Activated gamma-delta T cell treated with anti-CD3 and anti-CD28 coated beads, Interleukin-2, amount 50 U/mL, for 16 hours (primary cell): ENCODE results near the gene HMGN1.

ENCODE experiments used
- DNase-seq: peaks from one replicate; pipeline ENCODE4 v3.0.0-alpha.2; 2020; ENCODE audit warnings: low read depth

The HMGN1 gene

GRCh38 chr21:39330001-39330400 lies 18.9 kb downstream of the HMGN1 start:
- DNase-seq, result no peak

DNA sequence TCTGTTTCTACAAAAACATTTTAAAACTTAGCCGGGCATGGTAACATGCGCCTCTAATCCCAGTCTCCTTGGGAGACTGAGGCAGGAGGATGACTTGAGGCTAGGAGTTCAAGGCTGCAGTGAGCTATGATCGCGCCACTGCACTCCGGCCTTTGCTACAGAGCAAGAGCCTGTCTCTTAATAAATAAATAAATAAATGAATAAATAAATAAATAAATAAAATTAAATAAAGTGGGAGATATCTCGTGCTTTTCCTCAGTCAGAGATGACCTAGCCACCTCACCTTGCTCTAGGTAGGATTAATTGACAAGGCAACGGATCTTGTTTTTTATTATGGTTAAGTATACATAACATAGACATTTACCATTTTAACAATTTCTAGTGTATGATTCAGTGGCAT lies 21.2 kb downstream of the HMGN1 start:
- no peak for DNase-seq

- no peak for DNase-seq
Measured at GRCh38 chr21:39326607-39327307, 22.1 kb downstream of the HMGN1 start.

GRCh38 chr21:39325458-39325857 lies 23.4 kb downstream of the HMGN1 start:
- no peak for DNase-seq

DNA sequence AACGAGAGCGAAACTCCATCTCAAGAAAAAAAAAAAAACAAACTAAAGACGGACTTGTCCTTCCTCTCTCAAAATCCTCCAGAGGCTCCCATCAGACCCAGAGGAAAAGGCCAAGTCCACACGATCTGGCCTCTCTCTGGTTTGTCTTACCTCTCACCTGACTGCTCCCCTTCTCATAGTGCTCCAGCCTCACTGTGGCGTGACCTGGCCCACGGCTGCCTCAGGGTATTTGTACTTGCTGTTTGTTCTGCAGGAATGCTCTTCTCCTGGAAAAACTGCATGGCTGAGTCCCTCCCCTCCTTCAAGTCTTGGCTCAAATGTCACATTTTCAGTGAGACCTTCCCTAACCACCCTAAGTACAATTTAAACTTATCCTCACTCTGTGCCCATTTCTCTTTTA lies 27.5 kb downstream of the HMGN1 start:
- DNase-seq, result no peak

GRCh38 chr21:39319814-39320332 lies 29.0 kb downstream of the HMGN1 start:
- no peak for DNase-seq

DNA sequence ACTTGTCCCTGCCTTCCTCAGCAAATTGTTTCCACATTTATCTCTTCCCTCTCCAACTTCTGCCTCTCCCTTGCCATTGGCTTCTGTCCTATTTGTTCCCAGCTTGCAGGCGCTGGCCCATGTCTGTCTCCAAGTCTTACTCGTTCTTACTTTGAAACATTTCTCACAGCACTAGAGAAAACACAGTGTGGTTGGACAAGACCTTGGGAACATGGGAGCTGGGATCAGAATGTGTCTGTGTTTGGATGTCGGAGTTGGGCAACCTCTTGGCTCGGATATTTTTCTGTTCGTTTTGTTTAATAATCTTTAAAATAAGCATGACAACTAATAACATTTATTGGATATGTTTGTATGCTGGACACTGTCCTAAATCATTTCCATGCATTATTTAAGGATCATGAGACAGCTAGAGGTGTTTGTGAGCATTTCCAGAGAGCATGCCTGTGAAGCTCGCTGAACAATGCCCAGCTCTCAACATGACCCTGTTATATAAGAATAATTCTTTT lies 29.6 kb downstream of the HMGN1 start:
- DNase-seq, result no peak

DNA sequence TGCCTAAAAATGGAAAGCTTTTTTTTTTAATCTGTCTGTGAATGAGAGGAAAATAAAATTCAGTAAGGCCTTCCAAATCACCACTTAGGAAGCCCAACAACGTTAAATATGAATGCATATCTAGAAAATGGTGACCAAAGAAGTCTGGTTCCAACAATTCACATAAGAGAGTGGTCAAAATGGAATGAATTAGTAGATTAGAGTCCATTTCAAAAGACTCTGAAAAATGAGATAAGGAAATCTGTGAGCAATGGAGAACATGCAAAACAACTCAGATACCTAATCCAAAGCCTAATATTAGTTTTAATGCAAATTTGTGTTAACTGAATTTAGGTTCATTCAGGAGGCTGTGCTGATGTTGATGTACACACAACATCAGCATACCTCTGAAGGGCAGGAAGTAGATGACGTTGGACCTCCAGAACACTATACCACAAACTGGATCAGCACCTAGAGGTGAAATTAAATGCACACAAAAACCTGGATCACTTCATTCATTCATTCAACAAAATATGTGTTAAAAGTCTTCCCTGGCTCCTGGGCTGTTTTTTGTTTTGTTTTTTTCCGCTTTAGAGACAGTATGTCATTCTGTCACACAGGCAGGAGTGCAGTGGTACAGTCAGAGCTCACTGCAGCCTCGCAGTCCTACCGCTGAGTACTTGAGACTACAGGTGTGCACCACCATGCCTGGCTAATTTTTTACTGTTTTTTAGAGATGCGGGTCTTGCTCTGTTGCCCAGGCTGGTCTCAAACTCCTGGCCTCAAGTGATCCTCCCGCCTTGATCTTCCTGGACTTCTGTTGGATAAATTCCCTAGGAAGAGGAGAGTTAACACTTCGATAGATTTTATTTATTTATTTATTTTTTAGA lies 30.6 kb downstream of the HMGN1 start:
- DNase-seq, result no peak

GRCh38 chr21:39317134-39318090 lies 31.5 kb downstream of the HMGN1 start:
- DNase-seq, result no peak

DNA sequence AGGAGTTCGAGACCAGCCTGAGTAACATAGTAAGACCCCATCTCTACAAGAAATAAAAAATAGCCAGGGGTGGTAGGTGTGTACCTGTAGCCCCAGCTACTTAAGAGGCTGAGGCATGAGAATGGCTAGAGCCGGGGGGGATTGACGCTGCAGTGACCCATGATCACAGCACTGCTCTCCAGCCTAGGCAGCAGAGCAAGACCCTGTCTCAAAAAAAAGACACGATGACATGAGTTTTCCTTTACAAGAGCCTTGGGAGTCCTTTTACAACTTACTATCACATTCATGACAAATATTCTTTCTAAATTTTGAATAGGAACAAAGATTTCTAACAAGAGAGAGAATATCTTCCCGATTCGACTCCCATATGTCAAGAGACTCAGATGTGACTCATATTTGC lies 32.2 kb downstream of the HMGN1 start:
- no peak for DNase-seq

DNA sequence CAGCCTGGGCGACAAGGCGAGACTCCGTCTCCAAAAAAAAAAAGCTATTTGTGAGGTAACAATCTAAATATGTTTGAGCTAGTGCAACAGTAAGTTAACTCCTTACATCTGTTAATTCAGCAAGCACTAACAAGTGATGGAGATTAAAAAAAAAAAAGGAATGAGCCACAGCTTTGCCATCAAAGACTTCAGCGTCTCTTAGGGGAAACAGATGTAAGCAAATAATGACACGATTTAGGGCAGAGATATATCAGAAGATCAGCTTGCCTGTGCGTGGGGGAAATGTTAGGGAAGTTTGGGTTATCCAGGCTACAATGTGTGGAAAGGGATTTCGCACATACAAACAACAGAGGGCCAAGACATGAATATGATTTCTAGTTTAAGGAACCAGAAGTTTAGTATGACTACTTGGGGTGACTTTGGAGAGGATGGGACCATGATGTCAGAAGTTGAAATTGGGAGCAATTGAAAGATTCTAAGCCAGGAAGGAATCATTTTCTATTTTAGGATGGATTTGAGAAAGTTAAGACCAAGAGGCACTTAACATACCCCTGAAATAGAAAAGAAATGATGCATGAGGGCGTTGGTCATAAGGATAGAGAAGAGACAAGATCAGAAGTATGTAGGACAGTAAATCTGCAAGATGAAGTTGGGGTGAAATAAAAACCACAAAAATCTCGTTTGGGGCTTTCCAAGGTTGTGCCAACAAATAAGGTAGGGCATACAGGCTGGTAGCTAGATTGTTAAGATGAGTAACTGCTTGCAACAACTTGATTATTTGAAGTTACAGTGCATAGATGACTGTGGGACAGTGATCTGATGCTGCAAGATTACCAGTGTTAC lies 33.1 kb downstream of the HMGN1 start:
- DNase-seq, result no peak

DNA sequence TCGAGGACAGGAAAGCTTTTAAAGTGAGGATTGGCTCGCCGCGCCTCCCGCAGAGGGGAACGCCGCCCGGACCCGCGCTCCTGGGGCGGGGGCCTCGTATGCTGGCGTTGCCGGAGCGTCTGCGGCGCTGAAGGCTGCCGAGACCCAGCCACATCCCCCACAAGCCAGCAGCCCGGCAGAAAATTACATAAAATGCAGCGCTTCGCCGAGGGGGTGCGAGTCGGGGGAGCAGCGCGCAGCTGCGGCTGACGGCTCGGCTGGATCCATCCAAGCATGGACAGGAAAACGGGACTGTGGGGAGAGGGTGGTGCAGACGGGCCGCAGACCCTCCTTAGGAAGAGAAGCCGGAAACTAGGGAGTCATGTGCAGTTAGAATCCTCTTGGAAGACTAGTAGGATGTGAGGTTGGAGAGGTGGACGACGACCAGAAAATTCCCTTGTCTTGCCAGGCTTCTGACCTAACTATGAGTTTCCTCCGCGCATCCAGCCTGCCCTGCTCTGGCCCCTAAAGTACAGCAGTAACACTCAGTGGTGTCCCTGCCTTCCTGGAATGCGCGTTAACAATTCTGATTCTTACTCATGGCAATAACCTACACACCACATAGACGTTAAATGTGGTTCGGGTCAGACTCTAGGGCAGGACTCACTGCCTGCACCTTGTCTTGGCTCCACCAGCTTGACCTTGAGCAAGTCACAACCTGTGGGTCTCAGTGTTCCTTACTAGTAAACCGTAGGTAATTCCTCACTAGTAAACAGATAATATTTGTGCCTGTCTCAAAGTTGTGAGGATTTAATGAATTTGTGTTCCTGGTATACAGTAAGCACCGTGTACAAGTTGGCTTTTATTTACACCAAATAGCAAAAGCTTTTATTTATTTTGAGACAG lies 34.5 kb downstream of the HMGN1 start:
- peak; percentile 20 for DNase-seq

DNA sequence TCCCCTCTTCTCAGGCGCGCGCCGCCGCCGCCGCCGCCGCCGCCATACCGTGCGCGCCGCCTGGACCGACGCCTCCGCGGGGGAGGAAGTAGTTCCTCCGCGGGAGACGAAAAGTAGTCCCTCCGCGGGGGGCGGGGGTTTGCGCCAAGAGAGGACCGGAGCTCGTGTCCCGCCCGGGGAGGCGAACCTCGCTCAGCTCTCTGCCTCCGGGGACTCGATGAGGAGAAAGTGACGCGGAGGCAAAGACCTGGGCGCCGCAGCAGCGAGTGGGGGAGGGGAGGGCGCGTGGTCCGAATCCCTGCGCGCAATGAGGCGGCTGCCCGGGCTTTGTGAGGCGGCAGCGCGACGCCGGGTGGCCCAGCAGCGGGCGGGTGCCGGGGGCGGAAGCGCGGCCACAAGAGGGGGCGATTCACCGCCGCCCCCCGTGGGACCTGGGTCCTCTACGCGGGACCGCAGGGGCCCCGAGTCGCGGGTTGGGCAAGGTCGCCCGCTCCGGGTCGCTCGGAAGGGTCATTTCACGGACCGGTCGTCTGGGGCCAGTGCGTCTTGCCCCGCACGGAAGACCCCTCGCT lies 35.2 kb downstream of the HMGN1 start, which contains the start of gene BRWD1:
TSS of gene BRWD1 (minus strand) at position 62 of the 572 bp plus-strand sequence. CDS start 141 bp downstream, outside the sequence.
- DNase-seq, result peak; percentile 60

DNA sequence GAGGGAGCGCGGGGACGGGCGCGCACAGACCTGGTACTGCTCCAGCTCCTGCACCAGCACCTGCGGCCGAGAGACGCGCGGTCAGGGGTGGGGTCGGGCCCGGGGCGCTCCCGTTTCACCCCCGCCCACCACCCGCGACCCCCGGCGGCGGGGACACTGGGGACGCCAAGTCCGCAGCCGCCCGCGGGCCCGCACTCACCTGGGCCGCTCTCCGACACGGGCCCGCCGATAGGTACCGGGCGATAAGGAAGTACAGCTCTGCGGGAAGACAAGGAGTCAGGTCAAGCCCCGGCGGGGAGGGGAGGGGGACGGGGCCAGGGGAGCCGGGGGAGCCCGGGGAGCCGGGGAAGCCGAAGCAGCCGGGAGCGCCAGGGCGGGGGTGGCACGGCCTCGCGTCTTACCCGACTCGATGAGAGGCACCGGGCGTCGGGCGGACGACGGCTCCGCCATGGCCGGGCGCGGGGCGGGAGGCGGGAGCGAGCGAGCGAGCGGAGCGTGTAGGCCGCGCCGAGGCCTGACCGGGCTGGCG lies 35.8 kb downstream of the HMGN1 start:
- DNase-seq, result peak; percentile 12

GRCh38 chr21:39312112-39313041 lies 36.5 kb downstream of the HMGN1 start:
- DNase-seq, result peak; percentile 95

DNA sequence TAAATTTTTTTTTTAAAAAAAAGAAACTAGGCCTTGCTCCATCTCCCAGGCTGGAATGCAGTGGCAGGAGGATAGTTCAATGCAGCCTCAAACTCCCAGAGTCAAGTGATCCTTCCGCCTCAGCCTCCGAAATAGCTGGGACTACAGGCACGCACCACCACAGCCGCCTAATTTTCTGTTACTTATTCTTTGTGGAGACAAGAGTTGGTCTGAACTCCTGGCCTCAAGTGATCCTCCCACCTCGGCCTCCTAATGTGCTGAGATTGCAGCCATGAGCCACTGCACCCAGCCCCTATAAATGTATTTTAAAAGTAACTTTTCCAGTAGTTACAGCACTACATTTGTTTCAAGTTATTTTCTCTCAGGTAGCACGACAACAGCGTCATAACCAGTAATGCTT lies 37.7 kb downstream of the HMGN1 start:
- DNase-seq, result no peak

DNA sequence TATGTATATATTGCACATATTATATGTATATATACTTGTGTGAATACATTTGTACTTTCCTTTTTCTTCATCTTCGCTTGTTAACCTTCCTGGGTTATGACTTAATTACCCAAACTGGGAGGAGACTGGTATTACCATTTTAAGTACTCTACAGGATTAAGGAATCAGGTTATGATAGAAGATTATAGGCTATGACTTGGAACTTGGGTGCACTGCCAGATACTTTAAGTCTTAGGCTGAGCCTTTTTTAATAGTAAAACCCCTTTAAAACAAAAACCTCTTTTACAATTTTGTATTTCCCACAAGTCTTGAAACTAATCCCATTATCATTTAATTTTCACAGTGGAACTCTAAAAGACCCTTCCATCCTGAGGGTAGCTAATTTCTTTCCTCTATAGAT lies 41.4 kb downstream of the HMGN1 start:
- DNase-seq, result no peak

- no peak for DNase-seq
Measured at GRCh38 chr21:39300587-39300986, 48.3 kb downstream of the HMGN1 start.
